Dedifferentiated amniotic fluid mesenchymal stem cell (primary cell): ENCODE results near the gene TMEM242.

Experiments used
- DNase-seq: peaks from one replicate; pipeline ENCODE4 v3.0.0-alpha.2; 2016; ENCODE audit errors: extremely low spot score

The TMEM242 gene

GRCh38 chr6:157271911-157272310, 51.4 kb downstream of the TMEM242 start:
- DNase-seq = no peak

DNA sequence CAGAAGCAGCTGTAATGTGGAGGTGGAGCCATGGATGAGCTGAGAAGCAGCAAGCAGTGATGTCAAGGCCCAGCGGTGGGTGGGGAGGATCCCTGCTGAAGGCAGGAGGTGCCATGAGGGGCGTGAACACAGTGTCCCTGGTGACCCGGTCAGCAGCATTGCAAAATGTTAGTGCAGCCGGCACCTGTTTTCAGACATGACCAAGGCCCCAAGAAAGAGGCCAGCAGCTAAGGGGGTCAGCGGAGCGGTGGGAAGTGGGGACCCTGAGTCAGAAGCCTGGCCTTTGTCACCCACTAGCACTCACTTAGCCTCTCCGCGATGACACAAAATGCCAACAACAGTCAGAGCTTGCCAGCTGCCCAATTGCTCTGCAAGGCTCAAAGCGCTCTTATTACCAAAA, 51.9 kb downstream of the TMEM242 start:
- no peak for DNase-seq

DNA sequence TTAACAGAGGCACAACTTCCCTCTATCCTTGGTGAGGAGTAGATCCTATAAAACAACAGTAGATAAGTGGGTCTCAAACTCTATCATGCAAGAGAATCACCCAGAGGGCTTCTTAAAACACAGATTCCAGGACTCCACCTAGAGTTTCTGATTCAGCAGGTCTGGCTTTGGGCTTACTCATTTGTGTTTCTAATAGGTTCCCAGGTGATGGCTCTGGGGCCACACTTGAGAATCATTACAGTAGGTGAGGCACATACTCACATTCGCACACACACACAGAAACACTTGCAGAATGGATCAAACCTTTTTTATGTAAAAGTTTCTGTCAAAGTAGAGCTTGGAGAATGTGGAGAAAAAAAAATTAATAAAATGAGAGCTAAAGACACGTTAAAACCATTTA, 52.4 kb downstream of the TMEM242 start:
- no peak for DNase-seq

DNA sequence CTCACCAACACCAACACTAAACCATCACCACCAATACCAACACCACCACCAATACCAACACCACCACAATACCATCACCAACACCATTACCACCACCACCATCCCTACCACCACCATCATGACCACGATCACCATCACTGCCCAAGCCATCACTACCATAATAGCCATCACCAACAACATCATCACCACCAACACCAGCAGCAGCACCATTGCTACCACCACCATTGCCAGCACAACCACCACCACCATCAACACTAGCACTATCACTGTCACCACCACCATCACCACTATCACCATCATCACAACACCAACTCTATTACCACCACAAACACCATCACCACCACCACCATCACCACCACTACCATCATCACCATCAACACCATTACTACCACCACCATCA, 53.0 kb downstream of the TMEM242 start:
- no peak for DNase-seq

- no peak for DNase-seq
Measured at GRCh38 chr6:157269261-157269794, 54.0 kb downstream of the TMEM242 start.

DNA sequence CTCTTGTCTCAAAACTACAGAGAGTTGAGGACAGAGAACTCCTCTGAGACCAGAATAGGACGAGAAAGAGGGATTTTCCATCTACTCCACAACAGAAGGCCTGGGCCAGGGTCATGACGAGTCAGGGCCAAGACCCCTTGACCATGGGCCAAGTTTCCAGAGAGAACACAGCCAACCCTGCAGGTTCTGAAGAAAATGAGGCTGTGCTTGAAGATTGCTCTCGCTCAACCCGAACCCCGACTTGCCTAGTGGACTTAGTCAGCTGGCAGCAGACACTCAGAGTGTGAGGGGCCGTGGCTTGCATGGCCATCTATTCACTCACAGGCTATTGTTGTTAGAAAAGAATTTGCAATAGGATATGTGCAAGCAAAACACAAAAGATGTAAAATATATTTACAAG, 54.5 kb downstream of the TMEM242 start:
- DNase-seq = no peak

- DNase-seq = no peak
Measured at GRCh38 chr6:157268396-157268795, 54.9 kb downstream of the TMEM242 start.

DNA sequence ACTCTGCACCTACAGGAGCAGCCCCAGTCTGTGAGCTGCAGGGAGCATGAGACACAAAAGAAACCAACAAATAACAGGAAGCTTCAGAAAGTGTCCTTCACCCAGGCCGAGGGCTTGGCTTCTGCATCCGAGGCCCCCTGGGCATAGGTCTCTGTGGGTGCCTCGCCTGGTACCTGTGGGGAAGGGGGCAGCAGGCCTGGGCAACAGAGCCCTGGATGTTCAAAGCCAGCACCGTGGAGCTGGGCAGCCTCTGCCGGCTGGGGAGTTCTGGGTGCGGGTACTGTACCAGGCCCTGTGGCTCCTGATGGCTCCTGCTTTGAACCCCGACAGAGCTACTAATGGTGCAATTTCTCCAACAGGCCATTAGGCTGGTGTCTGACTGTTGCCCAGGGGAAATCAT, 55.7 kb downstream of the TMEM242 start:
- no peak for DNase-seq

- DNase-seq = no peak
Measured at GRCh38 chr6:157267109-157267611, 56.2 kb downstream of the TMEM242 start.

GRCh38 chr6:157266274-157267101, 56.8 kb downstream of the TMEM242 start:
- DNase-seq = no peak

DNA sequence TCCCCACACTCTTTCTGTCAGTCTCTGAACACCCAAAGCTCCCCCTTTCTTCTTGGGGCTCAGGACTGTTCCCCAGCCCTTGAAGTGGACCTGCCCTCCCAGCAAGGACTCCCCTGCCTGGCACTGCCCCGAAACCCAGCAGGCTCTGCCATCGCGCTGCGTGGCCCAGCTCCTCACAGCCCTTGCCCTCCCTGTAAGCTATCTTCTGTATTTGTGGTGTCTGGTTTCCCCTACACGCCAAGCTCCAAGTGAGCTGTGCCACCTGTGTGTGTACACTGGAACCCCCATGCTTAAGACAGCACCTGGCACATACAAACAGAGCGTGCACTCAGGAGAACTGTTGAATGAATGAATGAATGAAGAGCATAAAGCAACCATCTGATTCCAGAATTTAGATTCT, 57.7 kb downstream of the TMEM242 start:
- no peak for DNase-seq

GRCh38 chr6:157265186-157265585, 58.1 kb downstream of the TMEM242 start:
- no peak for DNase-seq

DNA sequence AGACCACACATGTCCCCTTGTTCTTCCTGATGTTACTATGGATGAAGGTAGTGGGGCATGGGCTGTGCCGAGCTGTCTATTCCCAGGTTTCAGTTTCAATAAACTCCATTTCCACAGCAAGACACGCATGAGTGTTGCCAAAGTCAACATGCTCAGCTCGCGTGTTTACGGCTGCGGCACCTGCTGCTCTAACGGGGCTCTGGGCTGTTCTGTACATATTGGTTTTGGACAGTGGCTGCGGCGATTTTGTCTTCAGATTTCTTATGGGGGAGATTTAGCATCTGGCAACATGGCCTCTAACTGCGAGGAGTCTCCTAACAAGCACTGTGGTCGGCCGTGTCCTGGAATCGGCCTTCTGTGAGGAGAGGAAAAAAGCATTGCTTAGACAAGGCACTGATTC, 58.6 kb downstream of the TMEM242 start:
- DNase-seq = no peak

GRCh38 chr6:157263881-157264397, 59.4 kb downstream of the TMEM242 start:
- DNase-seq = no peak

DNA sequence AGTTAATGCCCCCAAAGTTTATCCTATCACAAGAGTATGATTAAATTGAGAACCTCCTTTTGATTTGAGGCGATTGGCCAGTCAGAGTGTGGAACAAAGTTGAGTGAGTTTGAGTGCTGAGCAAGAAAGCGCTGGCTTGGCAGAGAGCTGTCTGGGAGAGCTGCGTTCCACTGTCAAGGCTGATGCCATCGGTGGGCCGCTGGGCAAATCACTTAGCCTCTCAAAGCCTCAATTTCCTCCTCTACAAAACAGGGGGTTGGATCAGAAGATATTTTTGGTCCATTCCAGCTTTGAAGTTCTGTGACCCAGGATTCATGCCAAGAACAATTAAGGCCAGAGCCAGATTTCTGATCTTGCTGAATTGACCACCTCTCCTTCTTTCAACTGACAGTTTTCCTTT, 60.2 kb downstream of the TMEM242 start:
- DNase-seq = no peak

GRCh38 chr6:157261606-157262005, 61.7 kb downstream of the TMEM242 start:
- no peak for DNase-seq

GRCh38 chr6:157260735-157261410, 62.4 kb downstream of the TMEM242 start:
- DNase-seq = no peak

DNA sequence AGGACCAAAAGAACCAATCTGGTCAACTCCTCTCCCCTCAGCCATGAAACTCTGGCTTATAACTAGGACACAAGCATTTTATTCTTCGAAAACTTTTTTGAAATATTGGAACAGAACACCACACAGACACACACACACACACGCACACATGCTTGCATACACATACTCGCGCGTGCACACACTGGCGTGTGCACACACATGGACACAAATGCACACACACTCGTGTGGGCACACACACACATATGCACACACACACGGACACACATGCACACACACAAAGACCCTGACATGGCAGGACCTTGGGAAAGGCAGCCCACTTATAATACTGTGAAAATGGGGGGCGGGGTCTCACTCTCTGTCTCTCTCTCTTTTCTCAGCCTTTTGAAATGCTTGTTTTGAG, 63.9 kb downstream of the TMEM242 start:
- no peak for DNase-seq

DNA sequence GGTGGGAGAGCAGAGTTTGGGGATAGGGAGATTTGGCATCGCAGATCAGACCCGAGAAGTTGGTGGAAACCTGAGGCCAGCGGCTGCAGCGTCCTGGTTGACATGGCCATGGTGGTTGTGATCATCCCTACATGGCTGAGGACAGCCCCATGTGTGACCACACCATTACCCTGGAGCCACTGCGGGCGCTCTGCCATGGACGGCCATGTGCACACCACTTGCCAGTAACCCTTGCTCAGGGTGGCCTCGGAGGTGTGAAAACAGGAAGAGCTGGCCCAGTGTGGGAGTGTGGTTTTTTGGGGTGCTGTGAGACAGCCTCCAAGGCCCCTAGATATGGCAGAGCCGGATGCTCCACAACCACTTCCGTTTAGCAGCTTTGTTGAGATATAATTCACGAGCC, 64.4 kb downstream of the TMEM242 start:
- no peak for DNase-seq

DNA sequence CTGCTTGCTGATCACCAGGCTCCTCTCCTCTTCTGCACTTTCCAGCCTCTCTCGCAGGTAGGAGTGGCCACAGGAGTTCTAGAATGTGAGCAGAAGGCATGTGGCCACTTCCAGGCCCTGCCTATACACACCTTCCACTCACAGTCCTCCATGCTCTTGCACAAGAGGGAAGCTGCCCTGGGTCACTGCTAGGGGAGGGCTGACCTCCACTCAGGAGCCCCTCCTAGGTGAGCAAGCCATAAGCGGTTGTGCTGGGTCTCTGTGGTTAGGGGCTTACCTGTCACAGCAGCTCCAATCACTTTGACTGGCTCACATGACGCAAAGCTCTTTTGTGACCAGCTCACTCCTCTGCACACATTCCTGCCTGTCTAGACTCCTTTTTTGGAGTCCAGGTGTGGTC, 68.2 kb downstream of the TMEM242 start:
- no peak for DNase-seq

- DNase-seq = no peak
Measured at GRCh38 chr6:157254538-157254937, 68.8 kb downstream of the TMEM242 start.

DNA sequence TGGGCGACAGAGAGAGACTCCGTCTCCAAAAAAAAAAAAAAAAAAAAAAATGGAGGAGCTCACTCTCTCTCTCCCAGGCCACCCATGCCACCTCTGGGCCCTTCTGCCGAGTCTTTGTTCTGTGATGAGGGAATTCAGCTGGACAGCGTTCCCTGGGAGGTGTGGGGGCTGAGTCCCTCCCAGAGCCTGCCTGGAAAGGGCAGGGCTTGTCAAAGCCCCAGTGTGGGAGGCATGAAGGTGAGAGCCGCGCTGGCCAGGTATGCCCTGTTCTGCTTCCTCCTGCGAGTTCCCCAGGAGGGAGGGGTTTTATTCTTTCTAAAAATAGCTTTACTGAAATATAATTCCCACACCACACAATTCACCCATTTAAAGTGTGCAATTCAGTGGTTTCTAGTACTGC, 69.6 kb downstream of the TMEM242 start:
- no peak for DNase-seq

GRCh38 chr6:157253017-157253416, 70.3 kb downstream of the TMEM242 start:
- no peak for DNase-seq
